PC-9 (cell line): ENCODE results near the gene HYDIN. TPM values are rescaled to one million over a fixed set of nuclear protein-coding genes. Genes with fewer than 3 reads are reported as not detected.

Source experiments
- BruUV-seq: library from RNA; stranded (reverse); fragments of 400-500 nt; replicated peaks from 2 replicates; lab custom pipeline; 2021; lab: Mats Ljungman, UMichigan
- CTCF ChIA-PET: fragments of 300-600 bp; sonication (Branson Sonifier 250); formaldehyde crosslinking; loops from one replicate; lab custom pipeline; 2022; ENCODE audit warnings: antibody characterized with exemption; lab: Charles Lee
- POLR2A ChIA-PET: fragments of 300-600 bp; sonication (Branson Sonifier 250); formaldehyde crosslinking; loops from one replicate; lab custom pipeline; 2022; ENCODE audit warnings: antibody characterized with exemption; ENCODE audit not compliant: unreplicated experiment; lab: Charles Lee
- DNase-seq, 2 experiments: peaks; one replicate each; pipeline versions ENCODE4 v3.0.0 to v3.0.0-alpha.2; 2015 to 2022; ENCODE audit warnings: mixed read lengths in 1 of 2
- H2AFZ ChIP-seq: fragments of 200-600 bp; sonication (generic); 2 replicates; pipeline ENCODE4 v1.8.1; 2017; ENCODE audit warnings: antibody characterized with exemption
- H3F3A ChIP-seq: fragments of 200-600 bp; sonication (generic); 2 replicates; pipeline ENCODE4 v1.8.1; 2017; ENCODE audit warnings: antibody characterized with exemption, mild to moderate bottlenecking, low read depth; ENCODE audit not compliant: insufficient read depth
- H3K27ac ChIP-seq: fragments of 200-600 bp; sonication (generic); 2 replicates; pipeline ENCODE4 v1.6.1; 2016; ENCODE audit warnings: mixed run types
- H3K27me3 ChIP-seq: fragments of 200-600 bp; sonication (generic); 2 replicates; pipeline ENCODE4 v1.6.1; 2016; ENCODE audit warnings: low read depth, mixed run types; ENCODE audit not compliant: insufficient read depth
- H3K36me3 ChIP-seq: fragments of 200-600 bp; sonication (generic); 2 replicates; pipeline ENCODE4 v1.6.1; 2016; ENCODE audit warnings: low read depth, mixed run types
- H3K4me1 ChIP-seq: fragments of 200-600 bp; sonication (generic); replicated peaks from 2 replicates; pipeline ENCODE4 v1.6.1; 2016; ENCODE audit warnings: mixed run types; ENCODE audit not compliant: insufficient read depth
- H3K4me2 ChIP-seq: fragments of 200-600 bp; sonication (generic); 2 replicates; pipeline ENCODE4 v1.6.1; 2017; ENCODE audit warnings: mixed run types
- H3K4me3 ChIP-seq: fragments of 200-600 bp; sonication (generic); 2 replicates; pipeline ENCODE4 v1.6.1; 2016; ENCODE audit warnings: mixed run types
- H3K79me2 ChIP-seq: fragments of 200-600 bp; sonication (generic); 2 replicates; pipeline ENCODE4 v1.6.1; 2017; ENCODE audit warnings: low read depth, mixed run types
- H3K9me2 ChIP-seq: fragments of 200-600 bp; sonication (generic); 2 replicates; pipeline ENCODE4 v1.8.1; 2017; ENCODE audit warnings: mild to moderate bottlenecking; ENCODE audit not compliant: insufficient read depth
- H3K9me3 ChIP-seq: fragments of 200-600 bp; sonication (generic); 2 replicates; pipeline ENCODE4 v1.8.1; 2016; ENCODE audit warnings: low read depth; ENCODE audit not compliant: insufficient read depth
- H4K20me1 ChIP-seq: fragments of 200-600 bp; sonication (generic); 2 replicates; pipeline ENCODE4 v1.8.1; 2017; ENCODE audit not compliant: insufficient read depth
- CTCF ChIP-seq: fragments of 200-600 bp; sonication (generic); conservative IDR thresholded peaks from 2 replicates; pipeline ENCODE4 v1.6.1; 2017; ENCODE audit warnings: mixed run types, antibody characterized with exemption, mild to moderate bottlenecking, moderate library complexity
- EZH2 ChIP-seq: fragments of 200-600 bp; sonication (generic); IDR thresholded peaks from 2 replicates; pipeline ENCODE4 v1.8.0; 2017; ENCODE audit warnings: antibody characterized with exemption, low read depth
- intact Hi-C: fragments of 100-400 bp; cut with micrococcal nuclease; formaldehyde crosslinking; loops from one replicate; pipeline ENCODE4 v1.10.0; 2022; ENCODE audit not compliant: unreplicated experiment
- total RNA-seq: library from RNA; stranded (reverse); gene quantifications from 2 replicates; pipeline ENCODE4 v1.2.3, GENCODE V29; 2021

The HYDIN gene
- total RNA-seq, 1 experiment from 2014 or later: 31.0 TPM

GRCh38 chr16:70775399-70775798 is 455.1 kb downstream of the HYDIN start:
- no peak overlapping the region for H3K27ac ChIP-seq
- peaks cover 15% of the 10 kb centered on the region; the same call in 1 of the 2 replicates for H3K36me3 ChIP-seq
- no TSS peak for BruUV-seq

GRCh38 chr16:70774261-70774660 is 456.3 kb downstream of the HYDIN start:
- H3K9me2 ChIP-seq: no peaks in the 10 kb centered on the region
- peaks cover 6% of the 10 kb centered on the region; the same call in 1 of the 2 replicates for H3K4me1 ChIP-seq
- peaks cover 25% of the 10 kb centered on the region for H3F3A ChIP-seq
- no TSS peak for BruUV-seq
- no peak overlapping the region for H3K4me2 ChIP-seq
- no peak for DNase-seq
- ChIA-PET POLR2A (interaction anchor here (0.7 kb wide), 1 partner anchor 703 kb away, joined by 3 read pairs; no protein-coding TSS in a partner anchor), CTCF (no interaction called here)
- H3K36me3 ChIP-seq: peaks cover 10% of the 10 kb centered on the region; the same call in 1 of the 2 replicates
- H3K9me3 ChIP-seq: no peaks in the 10 kb centered on the region
- no peaks in the 10 kb centered on the region for H3K79me2 ChIP-seq
- H2AFZ ChIP-seq: no peak overlapping the region
- H4K20me1 ChIP-seq: no peaks in the 10 kb centered on the region
- H3K27me3 ChIP-seq: no peaks in the 10 kb centered on the region
- intact Hi-C loops: loop anchor here (10.0 kb wide), 1 partner anchor 209 kb away; no protein-coding TSS in a partner anchor
- no peak overlapping the region for H3K27ac ChIP-seq
- TF ChIP-seq EZH2 (no peak), CTCF (no peak)
- no peak overlapping the region for H3K4me3 ChIP-seq

More at GRCh38 chr16:70775399-70775798, 455.1 kb downstream of the HYDIN start:
- TF ChIP-seq CTCF: no peak
- TF ChIP-seq EZH2: no peak
- Histone ChIP-seq H3K9me2 (no peaks in the 10 kb centered on the region), H3K4me3 (no peak overlapping the region), H3K27me3 (no peaks in the 10 kb centered on the region), H2AFZ (no peak overlapping the region), H3K4me2 (no peak overlapping the region), H3K4me1 (peaks cover 6% of the 10 kb centered on the region; the same call in 1 of the 2 replicates), H3K79me2 (no peaks in the 10 kb centered on the region), H3K9me3 (no peaks in the 10 kb centered on the region), H3F3A (peaks cover 36% of the 10 kb centered on the region), H4K20me1 (no peaks in the 10 kb centered on the region)
- POLR2A ChIA-PET: no interaction called here
- CTCF ChIA-PET: no interaction called here
- intact Hi-C loops: loop anchor here (10.0 kb wide), 1 partner anchor 211 kb away; no protein-coding TSS in a partner anchor
- DNase-seq: no peak

- H3K9me2 ChIP-seq: no peaks in the 10 kb centered on the region
- H4K20me1 ChIP-seq: no peaks in the 10 kb centered on the region
- H3K27me3 ChIP-seq: no peaks in the 10 kb centered on the region
- no peaks in the 10 kb centered on the region for H3K79me2 ChIP-seq
- BruUV-seq: no TSS peak
- no peak overlapping the region for H2AFZ ChIP-seq
- POLR2A ChIA-PET: interaction anchor here (0.6 kb wide), 1 partner anchor 29 kb away, joined by 3 read pairs; no protein-coding TSS in a partner anchor
- intact Hi-C loops: loop anchor here (10.0 kb wide), 1 partner anchor 208 kb away; no protein-coding TSS in a partner anchor
- H3K4me1 ChIP-seq: peaks cover 19% of the 10 kb centered on the region
- H3K36me3 ChIP-seq: peaks cover 11% of the 10 kb centered on the region; the same call in 1 of the 2 replicates
- H3K27ac ChIP-seq: no peak overlapping the region
- H3K4me2 ChIP-seq: no peak overlapping the region
- H3K4me3 ChIP-seq: no peak overlapping the region
- H3F3A ChIP-seq: peaks cover 34% of the 10 kb centered on the region
- no peak for TF ChIP-seq EZH2
- TF ChIP-seq CTCF: no peak
- no peaks in the 10 kb centered on the region for H3K9me3 ChIP-seq
- CTCF ChIA-PET: interaction anchor here (1.5 kb wide), 1 partner anchor 85 kb away, joined by 5 read pairs; no protein-coding TSS in a partner anchor
- DNase-seq: no peak
Measured at GRCh38 chr16:70772493-70772892, 458.0 kb downstream of the HYDIN start.
